VCaP (cell line): ENCODE results near the gene NOP16.

Experiments used
- H3K27ac ChIP-seq: fragments of 450-650 bp; 2 replicates; pipeline ENCODE4 v1.5.1; 2017
- TF ChIP-seq, protein P1 (sequence below): fragments of 450-650 bp; conservative IDR thresholded peaks from 2 replicates; pipeline ENCODE4 v1.5.1; 2017; ENCODE audit warnings: mild to moderate bottlenecking, moderate library complexity

NOP16 gene

GRCh38 chr5:176352116-176352878 lies 36.1 kb downstream of the NOP16 start:
- H3K27ac ChIP-seq, result no peak overlapping the region; the same call in 1 of the 2 replicates
- TF ChIP-seq, protein P1, sequence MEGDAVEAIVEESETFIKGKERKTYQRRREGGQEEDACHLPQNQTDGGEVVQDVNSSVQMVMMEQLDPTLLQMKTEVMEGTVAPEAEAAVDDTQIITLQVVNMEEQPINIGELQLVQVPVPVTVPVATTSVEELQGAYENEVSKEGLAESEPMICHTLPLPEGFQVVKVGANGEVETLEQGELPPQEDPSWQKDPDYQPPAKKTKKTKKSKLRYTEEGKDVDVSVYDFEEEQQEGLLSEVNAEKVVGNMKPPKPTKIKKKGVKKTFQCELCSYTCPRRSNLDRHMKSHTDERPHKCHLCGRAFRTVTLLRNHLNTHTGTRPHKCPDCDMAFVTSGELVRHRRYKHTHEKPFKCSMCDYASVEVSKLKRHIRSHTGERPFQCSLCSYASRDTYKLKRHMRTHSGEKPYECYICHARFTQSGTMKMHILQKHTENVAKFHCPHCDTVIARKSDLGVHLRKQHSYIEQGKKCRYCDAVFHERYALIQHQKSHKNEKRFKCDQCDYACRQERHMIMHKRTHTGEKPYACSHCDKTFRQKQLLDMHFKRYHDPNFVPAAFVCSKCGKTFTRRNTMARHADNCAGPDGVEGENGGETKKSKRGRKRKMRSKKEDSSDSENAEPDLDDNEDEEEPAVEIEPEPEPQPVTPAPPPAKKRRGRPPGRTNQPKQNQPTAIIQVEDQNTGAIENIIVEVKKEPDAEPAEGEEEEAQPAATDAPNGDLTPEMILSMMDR, result no peak

DNA sequence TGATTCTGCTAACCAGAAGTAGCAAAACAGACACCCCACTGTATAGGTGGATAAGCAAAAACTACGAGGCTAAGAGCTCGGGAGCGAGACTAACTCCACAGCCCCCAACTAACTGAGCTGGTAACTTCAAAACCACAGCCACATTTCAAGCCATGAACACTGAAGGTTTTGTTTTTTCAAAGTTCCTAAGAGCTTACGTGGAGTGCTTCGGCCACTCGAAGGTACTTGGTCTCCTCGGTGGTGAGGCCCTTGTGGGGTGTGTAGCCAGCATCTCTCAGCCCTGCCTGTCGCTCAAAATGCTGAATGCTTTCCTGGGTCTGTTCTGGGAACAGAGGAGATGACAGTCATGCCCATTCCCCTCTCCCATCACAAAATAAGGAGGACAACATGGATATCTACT lies 38.0 kb downstream of the NOP16 start:
- no peak overlapping the region for H3K27ac ChIP-seq
- TF ChIP-seq, protein P1, result no peak

DNA sequence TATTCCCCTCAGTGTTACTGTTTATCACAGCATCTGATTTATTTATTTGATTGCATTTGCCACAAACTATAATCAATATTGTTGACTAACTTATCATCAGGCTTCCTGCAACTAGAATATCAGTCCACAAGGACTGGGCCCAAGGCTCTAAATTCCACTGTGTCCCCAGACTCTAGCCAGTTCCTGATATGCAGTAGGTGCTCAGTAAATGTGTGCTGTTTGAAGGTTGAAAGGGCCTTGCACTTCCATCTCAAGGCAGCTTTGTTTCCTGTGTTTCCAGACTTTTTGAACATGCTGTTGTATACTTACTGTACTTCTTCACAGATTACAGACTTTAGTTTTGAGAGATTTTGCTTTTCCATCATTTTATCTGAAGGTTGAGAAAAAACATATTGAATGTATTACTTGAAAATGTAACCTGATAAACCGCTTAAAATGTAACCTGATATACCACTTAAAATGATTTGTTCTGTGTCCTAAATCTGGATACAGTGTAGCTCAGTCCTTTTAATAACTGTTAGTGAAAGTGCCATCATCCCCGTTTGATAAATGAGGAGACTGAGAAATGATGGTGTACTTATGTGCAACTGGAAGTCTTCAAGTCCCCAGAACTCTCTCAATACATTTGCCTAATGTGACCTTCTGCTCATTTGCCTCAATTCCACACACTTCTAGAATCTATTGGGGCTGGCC lies 45.5 kb downstream of the NOP16 start:
- H3K27ac ChIP-seq, result no peak overlapping the region
- TF ChIP-seq, protein P1, result no peak

DNA sequence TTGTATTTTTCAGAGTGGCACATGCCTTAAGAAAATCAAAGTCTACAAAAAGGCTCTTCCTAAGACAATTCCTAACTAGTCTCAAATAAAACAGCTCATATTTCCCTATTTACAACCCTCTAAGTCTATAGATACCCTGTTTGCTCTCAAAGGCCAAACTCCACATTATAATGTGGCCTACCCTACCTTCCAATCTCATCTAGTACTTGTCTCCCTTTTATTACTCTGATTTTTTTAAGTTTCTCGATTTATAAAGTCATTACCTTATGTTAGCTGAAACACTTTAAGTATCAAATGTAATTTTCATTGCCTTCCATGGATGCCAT lies 46.3 kb downstream of the NOP16 start:
- no peak overlapping the region for H3K27ac ChIP-seq
- TF ChIP-seq, protein P1, result no peak

DNA sequence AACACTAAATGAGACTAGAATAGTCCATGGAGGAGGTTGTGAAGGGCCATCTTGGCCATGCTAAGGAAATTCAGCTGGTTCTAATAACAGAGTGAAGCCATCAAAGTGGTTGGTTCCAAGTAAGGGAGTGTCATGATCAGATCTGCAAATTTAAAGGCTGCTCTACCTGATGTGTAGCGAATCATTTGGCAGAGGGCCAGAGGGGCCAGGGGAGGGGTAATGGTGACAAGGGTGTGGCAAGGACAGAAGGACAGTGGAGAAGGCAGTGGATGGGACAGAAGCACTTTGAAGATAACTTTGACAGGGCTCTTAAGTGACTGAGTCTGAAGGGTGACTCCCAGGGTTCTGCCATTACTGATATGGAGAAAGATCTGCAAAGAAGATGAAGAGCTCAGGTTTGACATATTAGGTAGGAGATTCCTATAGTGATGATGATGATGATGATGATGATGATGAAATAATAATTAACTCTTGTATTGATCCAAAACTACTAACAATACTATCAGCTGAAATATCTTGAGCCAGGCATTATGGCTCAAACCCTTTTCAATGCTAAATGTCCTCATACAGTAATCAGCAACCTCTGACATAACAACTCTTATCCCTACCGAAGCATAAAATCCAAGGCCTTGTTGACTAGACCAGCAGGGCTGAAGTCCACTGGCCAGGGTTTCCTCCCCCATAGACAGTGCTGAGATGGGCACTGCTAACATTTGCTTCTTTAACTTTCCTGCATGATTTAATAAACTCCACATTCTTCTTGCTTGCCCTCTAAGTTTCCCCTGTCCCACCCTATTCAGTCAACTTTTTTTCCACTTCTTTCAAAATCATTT lies 46.9 kb downstream of the NOP16 start:
- TF ChIP-seq, protein P1, result no peak
- H3K27ac ChIP-seq, result no peak overlapping the region

GRCh38 chr5:176339304-176339703 lies 49.1 kb downstream of the NOP16 start:
- H3K27ac ChIP-seq, result no peak overlapping the region
- TF ChIP-seq, protein P1, result no peak

GRCh38 chr5:176337913-176338312 lies 50.5 kb downstream of the NOP16 start:
- TF ChIP-seq, protein P1, result no peak
- no peak overlapping the region for H3K27ac ChIP-seq
